Neural cell (in vitro differentiated cells): ENCODE results near the gene KCTD18.

Experiments used
- CTCF ChIP-seq: fragments of 450-650 bp; IDR thresholded peaks from 2 replicates; pipeline ENCODE4 v1.5.1; 2014; ENCODE audit warnings: antibody characterized with exemption, mild to moderate bottlenecking, moderate library complexity; ENCODE audit not compliant: poor library complexity, severe bottlenecking
- EP300 ChIP-seq: fragments of 450-650 bp; conservative IDR thresholded peaks from 2 replicates; pipeline ENCODE4 v1.6.1; 2014; ENCODE audit warnings: antibody characterized with exemption, mild to moderate bottlenecking, moderate library complexity; ENCODE audit not compliant: poor library complexity, severe bottlenecking
- EZH2 ChIP-seq: fragments of 200-600, 300-800 bp; shearing (Covaris generic), sonication (generic); IDR thresholded peaks from 2 replicates; pipeline ENCODE4 v1.6.1; 2014; ENCODE audit warnings: antibody characterized with exemption, low read length, borderline replicate concordance, mild to moderate bottlenecking; ENCODE audit not compliant: insufficient read depth, poor library complexity, severe bottlenecking
- POLR2AphosphoS5 ChIP-seq: IDR thresholded peaks from 2 replicates; pipeline ENCODE4 v1.6.1; 2012
- TAF1 ChIP-seq: IDR thresholded peaks from 2 replicates; pipeline ENCODE4 v1.6.1; 2012; ENCODE audit warnings: low read depth

GRCh38 chr2:200452377-200452776, 57.5 kb downstream of the KCTD18 start:
- TF ChIP-seq CTCF (no peak), TAF1 (no peak), POLR2AphosphoS5 (no peak), EZH2 (no peak), EP300 (no peak)
